Stimulated activated CD4-positive, alpha-beta T cell treated with anti-CD3 and anti-CD28 coated beads, Interleukin-12 subunit alpha, Interleukin-12 subunit beta, amount 100 ng/mL, for 4 hours (primary cell): ENCODE measurements around the gene CGB1.

Experiments
- DNase-seq: peaks from one replicate; pipeline ENCODE4 v3.0.0-alpha.2; 2020

CGB1 gene

GRCh38 chr19:48993175-48994034, 43.3 kb downstream of the CGB1 start, which contains the start of the genes GYS1 and RUVBL2:
Gene GYS1, minus strand, starts transcription at chr19:48993309. Its CDS starts 197 bp downstream, at chr19:48993112.
Gene RUVBL2, plus strand, starts transcription at chr19:48993887. Its CDS starts 25 bp downstream, at chr19:48993912.
- peak; percentile 99 for DNase-seq

DNA sequence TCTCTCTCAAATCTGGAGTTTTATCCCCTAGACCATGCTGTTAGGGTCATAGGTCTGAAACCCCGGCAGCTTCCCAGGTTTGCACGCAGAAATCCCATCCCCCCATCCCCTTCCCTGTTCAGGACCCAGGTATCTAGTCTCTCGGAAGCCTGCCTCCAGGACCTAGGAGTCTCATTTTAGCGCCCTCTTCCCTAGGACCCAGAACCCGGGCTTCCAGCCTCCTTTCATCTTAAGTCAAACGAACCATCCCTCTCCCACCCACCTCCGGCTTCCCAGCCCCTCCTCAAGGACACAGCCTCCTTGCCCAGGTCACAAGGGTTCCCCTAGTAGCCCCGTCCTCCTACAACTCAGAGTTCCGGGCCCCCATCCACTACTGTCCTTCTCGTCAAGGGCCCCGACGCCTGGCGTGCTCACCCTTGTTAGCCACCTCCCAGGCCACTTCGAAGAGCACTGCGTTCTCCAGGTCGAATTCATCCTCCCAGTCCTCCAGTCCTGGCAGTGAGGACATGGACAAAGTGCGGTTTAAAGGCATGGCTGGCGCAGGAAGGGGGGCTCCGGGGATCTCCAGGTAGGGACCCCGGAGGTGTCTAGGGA, 44.0 kb downstream of the CGB1 start:
- no peak for DNase-seq

GRCh38 chr19:48991873-48992580, 44.7 kb downstream of the CGB1 start:
- no peak for DNase-seq

- no peak for DNase-seq
Observed at GRCh38 chr19:48991011-48991609, 45.6 kb downstream of the CGB1 start.

- no peak for DNase-seq
Observed at GRCh38 chr19:48990400-48990799, 46.3 kb downstream of the CGB1 start.

GRCh38 chr19:48989701-48990291, 46.9 kb downstream of the CGB1 start:
- no peak for DNase-seq

DNA sequence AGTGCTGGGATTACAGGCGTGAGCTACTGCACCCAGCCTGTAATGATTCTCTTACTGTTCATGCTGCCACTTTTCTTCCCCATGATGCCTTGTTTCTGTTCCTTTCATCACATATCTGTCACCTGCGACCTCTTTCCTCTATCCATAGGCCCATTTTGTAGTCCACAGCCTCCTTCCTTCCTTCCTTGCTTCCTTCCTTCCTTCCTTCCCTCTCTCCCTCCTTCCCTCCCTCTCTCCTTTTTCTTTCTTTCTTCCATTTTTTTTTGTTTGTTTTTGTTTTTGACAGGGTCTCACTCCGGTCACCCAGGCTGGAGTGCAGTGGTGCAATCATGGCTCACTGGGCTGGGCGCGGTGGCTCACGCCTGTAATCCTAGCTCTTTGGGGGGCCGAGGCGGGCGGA, 47.8 kb downstream of the CGB1 start:
- no peak for DNase-seq

DNA sequence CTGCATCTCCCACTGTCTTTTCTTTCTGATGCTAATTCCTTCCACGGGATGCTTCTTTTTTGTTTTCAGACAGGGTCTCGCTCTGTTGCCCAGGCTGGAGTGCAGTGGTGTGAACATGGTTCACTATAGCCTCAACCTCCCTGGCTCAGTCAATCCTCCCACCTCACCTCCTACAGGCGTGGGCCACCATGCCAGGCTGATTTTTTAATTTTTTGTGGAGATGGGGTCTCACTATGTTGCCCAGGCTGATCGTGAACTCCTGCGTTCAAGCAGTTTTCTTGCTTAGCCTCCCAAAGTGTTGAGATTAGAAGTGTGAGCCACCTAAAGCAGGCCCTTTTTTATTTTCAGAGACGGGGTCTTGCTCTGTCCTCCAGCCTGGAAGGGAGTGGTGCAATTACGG, 48.4 kb downstream of the CGB1 start:
- DNase-seq: no peak

- no peak for DNase-seq
Observed at GRCh38 chr19:48987323-48987722, 49.4 kb downstream of the CGB1 start.

DNA sequence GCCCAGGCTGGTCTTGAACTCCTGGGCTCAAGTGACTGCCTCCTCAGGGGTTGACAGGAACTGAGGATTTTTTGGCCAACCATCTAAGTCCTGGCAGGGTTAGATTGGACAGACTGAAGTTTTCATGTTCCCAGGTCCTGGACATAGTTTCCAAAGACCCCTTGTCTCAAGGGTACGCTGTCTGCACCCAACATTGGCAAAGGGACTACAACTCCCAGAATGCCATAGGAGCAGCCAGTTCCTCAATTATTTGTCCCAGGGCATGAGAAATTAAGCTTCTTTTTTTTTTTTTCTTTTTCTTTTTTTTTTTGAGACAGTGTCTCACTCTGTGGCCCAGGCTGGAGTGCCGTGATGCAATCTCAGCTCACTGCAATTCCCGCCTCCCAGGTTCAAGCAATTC, 50.5 kb downstream of the CGB1 start:
- DNase-seq: no peak

GRCh38 chr19:48985711-48986110, 51.0 kb downstream of the CGB1 start:
- no peak for DNase-seq
